Activated T-cell treated with anti-CD3 and anti-CD28 coated beads, Interleukin-2, amount 50 U/mL, for 1 hour (primary cell): ENCODE measurements around the gene REM1.
"Not testable (repeated sequence)": the region's sequence is repeated elsewhere in the genome, so short reads cannot be mapped to it uniquely, and the experiment has no call there.

Experiments
- DNase-seq: peaks from one replicate; pipeline ENCODE4 v3.0.0-alpha.2; 2020

Gene REM1, protein sequence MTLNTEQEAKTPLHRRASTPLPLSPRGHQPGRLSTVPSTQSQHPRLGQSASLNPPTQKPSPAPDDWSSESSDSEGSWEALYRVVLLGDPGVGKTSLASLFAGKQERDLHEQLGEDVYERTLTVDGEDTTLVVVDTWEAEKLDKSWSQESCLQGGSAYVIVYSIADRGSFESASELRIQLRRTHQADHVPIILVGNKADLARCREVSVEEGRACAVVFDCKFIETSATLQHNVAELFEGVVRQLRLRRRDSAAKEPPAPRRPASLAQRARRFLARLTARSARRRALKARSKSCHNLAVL

DNA sequence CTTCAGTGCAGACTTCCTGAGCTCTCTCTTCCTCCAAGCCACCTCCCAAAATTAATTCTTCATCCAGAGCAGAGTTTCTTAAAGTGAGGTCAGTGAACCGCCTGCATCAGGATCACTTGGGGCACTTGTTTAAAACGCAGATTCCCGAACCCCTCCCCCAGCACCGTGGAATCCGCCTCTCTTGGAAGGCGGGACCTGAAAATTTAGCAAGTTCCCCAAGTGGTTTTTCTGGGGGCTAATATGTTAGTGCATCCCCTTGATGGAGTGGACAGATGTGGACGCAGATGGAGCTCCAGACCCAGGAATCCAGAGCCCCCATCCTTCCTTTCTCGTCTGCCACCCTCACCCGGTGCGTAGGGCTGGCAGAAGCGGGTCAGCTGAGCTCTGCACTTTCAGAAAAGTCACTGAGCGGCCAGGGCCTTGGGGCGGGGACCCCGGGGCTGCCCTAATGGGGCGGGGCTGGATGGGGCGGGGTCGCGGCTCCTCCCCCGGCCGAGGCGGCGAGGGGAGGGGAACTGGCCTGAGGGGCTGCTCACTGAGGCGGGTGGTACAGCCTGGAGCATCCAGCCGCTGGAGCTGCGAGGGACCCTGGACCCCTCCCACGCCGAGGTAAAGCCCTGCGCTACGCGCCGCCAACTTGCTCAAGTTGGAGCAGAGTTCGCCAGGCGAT is at the start of gene REM1, which contains the start of gene DEFB124:
Gene REM1, plus strand, starts transcription at position 531 of the 670 bp plus-strand sequence. CDS start 1,158 bp downstream, outside the sequence.
Gene DEFB124, minus strand, starts transcription at position 370 of the 670 bp plus-strand sequence. CDS start 2,114 bp downstream, outside the sequence.
- no peak for DNase-seq

- DNase-seq = no peak
Measured at GRCh38 chr20:31425797-31426196, 49.3 kb upstream of the REM1 start.

DNA sequence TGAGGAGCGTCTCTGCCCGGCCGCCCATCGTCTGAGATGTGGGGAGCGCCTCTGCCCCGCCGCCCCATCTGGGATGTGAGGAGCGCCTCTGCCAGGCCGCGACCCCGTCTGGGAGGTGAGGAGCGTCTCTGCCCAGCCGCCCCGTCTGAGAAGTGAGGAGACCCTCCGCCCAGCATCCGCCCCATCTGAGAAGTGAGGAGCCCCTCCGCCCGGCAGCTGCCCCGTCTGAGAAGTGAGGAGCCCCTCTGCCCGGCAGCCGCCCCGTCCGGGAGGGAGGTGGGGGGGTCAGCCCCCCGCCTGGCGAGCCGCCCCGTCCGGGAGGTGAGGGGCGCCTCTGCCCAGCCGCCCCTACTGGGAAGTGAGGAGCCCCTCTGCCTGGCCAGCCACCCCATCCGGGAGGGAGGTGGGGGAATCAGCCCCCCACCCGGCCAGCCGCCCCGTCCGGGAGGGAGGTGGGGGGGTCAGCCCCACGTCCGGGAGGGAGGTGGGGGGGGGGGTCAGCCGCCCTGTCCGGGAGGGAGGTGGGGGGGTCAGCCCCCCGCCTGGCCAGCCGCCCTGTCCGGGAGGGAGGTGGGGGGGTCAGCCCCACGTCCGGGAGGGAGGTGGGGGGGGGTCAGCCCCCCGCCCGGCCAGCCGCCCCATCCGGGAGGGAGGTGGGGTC is 48.1 kb upstream of the REM1 start:
- not testable (repeated sequence) for DNase-seq

- DNase-seq = not testable (repeated sequence)
Measured at GRCh38 chr20:31427576-31427975, 47.5 kb upstream of the REM1 start.

- no peak for DNase-seq
Measured at GRCh38 chr20:31430568-31431115, 44.4 kb upstream of the REM1 start.

DNA sequence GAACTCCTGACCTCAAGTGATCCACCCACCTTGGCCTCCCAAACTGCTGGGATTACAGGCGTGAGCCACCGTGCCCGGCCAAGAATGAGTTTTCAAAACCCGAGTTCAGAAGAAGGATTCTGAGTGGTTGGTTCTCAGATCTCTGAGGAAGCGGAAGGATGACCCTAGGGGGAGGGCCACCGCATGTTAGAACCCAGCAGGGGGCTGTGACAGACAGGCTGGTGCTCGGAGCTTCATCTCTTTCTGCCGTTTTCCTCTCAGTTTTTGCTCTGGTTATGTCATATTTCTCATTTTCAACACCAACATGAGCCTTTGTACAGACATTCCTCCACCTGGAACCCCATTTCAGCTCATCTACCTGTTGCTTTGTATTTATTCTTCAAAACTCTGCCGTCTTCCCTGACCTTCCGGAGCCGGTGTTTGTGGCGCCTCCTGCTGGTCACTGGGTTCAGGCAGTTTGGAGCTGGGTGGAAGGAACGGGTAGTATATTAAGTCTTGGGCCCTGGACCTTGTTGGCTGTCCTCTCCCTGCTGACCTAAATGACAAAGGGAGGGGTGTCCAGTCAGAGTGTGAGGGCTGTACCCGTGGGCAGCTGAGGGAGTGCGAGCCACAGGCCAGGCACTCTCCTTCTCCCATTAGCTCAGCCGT is 35.0 kb upstream of the REM1 start, which contains the start of gene DEFB123:
Gene DEFB123, plus strand, starts transcription at position 621 of the 648 bp plus-strand sequence. CDS start 67 bp downstream, outside the sequence.
- DNase-seq = no peak

- DNase-seq = no peak
Measured at GRCh38 chr20:31446084-31446819, 28.8 kb upstream of the REM1 start.

DNA sequence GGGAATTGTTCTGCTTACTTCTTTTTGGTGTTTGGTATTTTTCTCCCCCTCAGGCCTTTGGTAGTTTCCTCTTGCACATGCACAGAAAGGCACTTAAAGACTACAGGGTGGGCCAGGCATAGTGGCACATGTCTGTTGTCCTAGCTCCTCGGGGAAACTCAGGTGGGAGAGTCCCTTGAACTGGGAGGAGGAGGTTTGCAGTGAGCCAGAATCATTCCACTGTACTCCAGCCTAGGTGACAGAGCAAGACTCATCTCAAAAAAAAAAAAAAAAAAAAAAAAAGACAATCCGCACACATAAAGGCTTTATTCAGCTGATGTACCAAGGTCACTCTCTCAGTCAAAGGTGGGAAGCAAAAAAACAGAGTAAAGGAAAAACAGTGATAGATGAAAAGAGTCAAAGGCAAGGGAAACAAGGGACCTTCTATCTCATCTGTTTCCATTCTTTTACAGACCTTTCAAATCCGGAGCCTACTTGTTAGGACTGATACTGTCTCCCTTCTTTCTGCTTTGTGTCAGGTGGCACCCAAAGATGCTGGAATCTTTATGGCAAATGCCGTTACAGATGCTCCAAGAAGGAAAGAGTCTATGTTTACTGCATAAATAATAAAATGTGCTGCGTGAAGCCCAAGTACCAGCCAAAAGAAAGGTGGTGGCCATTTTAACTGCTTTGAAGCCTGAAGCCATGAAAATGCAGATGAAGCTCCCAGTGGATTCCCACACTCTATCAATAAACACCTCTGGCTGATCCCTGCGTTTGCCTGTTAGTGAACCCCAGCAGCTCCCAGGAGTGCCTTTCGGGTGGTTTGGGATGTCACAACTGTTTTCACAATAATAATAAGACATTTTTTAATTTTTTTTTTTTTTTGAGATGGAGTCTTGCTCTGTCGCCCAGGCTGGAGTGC is 25.3 kb upstream of the REM1 start:
- DNase-seq = no peak

GRCh38 chr20:31452575-31452974 is 22.5 kb upstream of the REM1 start:
- DNase-seq = no peak

GRCh38 chr20:31454361-31454760 is 20.7 kb upstream of the REM1 start:
- no peak for DNase-seq

- not testable (repeated sequence) for DNase-seq
Measured at GRCh38 chr20:31470946-31471345, 4.1 kb upstream of the REM1 start.

DNA sequence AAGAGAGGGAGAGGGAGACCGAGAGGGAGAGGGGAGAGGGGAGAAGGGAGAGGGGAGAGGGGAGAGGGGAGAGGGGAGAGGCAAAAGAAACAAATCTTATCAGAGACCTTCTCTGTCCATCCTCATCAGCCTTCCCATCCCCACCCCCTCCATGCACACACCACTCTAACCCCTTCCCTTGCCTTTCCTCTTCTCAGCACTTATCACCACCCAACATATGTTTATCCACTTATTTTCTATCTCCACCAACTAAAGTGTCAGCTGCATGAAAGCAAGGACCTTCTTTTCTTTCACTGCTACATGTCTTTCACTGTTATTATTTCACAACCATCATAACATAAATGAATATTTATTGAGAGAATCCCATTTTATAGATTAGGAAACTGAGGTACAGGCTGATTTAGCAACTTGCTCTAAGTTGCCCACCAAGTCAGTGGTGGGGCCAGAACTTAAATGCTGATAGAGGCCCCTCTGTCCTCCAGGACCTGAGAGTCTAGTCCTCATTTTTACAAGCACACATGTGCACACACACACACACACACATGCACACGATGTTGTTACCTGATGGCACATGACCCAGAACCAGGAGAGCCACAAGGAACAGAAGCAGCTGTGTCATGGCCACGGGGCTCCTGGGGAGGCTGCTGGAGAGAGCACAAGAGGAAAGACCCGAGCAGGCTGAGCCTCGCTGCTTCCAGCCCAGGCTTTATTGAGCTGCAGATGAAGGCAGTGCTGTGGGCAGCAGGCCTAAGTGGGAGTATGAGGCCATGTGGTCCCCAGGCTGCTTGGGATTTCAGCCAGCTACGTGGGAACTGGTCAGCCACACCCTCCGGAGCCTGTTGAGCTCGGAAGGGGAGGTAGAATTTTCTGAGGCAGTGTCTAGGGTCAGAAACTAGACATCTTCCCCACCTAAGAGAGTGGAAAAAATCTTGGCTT is 2.4 kb upstream of the REM1 start:
- no peak for DNase-seq

DNA sequence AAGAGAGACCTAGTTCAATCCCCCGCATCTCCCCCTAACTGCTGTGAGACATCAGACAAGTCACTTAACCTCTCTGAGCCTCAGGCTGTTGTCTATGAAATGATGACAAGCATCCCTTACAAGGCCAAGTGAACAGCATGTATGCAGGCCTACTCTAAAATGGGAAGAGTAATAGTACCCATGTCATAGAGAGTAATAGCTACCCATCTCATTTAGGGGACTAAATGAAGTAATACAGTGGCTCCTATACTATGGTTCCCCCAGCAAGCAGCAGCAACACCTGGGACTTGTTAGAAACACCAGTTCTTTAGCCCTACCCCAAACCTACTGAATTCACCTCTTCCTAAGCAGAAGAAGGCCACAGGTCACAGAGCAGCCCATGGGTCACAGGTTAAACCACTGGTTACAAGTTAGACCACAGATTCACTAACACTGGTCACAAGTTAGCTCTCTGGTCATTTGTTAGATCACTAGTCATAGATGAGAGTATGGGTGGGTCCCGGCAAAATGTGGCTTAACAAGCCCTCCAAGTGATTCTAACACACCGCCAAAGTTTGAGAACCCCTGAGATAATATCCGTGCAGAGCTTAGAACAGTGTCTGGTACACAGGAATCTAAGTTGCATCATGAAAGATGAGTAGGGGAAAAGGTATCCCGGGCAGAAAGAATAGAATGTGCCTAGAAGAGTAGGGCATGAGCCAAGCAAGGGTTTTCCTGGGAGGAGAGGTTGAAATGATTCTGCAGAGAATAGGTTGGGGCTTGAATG is 1.6 kb upstream of the REM1 start:
- DNase-seq = no peak

DNA sequence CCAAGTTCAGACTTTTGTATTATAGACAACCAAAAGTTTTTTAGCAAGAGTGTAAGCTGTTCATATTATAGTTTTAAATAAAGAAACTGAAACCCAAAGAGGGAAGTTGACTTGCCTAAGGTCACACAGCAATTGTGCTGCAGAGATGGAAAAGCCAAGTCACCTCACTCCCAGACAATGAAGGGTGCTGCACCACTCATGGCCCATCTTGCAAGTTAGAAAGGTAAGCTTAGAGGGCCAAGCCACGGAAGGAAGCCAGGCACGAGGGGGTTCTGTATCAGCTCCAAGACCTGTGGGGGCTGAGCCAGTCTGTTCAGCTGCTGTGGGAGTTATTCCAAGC is 1.0 kb upstream of the REM1 start:
- no peak for DNase-seq

GRCh38 chr20:31475472-31476293 is 595 bp downstream of the REM1 start:
- DNase-seq = no peak

DNA sequence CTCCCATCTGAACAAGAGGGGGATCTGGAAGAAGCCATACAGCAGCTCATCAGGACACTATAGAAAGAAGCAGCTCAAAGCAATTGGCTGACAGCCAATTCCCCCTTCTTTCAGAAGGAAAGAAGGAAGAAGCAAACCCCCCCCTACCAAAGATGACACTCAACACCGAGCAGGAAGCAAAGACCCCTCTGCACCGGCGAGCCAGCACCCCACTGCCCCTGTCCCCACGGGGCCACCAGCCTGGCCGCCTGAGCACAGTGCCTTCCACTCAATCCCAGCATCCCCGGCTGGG is 1.2 kb downstream of the REM1 start:
- no peak for DNase-seq

GRCh38 chr20:31476643-31477215 is 1.6 kb downstream of the REM1 start:
- DNase-seq = no peak

DNA sequence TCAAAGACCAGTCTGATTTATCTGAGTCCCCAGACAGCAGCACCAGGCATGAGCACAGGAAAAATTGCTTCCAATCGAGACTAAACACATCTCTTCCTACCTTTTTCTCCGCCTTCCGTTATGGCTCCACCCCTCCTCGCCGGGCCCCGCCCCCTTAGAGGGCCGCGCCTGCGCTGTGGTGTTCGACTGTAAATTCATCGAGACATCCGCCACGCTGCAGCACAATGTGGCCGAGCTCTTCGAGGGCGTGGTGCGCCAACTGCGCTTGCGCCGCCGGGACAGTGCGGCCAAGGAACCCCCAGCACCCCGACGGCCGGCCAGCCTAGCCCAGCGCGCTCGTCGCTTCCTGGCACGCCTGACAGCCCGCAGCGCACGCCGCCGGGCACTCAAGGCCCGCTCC is 8.9 kb downstream of the REM1 start:
- peak; percentile 26 for DNase-seq
